ENCODE measurements around the gene AASS.

AASS gene

GRCh38 chr7:122132341-122132740 lies 11.7 kb downstream of the AASS start:
- TF ChIP-seq CTCF (IDR thresholded peaks at IDR 0.05; ENCODE audit: low read depth, low read length, poor library complexity, severe bottlenecking), result no peak
- TF ChIP-seq EZH2phosphoT487 (IDR thresholded peaks at IDR 0.05; ENCODE audit: borderline replicate concordance, low read length), result no peak
- Histone ChIP-seq H3K27me3 (ENCODE audit: control insufficient read depth, low read length) (no peaks in the 10 kb centered on the region), H3K4me2 (ENCODE audit: low read length) (no peak overlapping the region), H3K4me3 (ENCODE audit: low read length) (no peak overlapping the region), H3K27ac (ENCODE audit: low read depth, low read length) (no peak overlapping the region), H3K9me3 (ENCODE audit: control insufficient read depth, insufficient read depth, low read length) (no peaks in the 10 kb centered on the region), H3K36me3 (ENCODE audit: control insufficient read depth, low read length) (no peaks in the 10 kb centered on the region), H3K4me1 (ENCODE audit: control insufficient read depth, low read length) (no peaks in the 10 kb centered on the region), H3K9me2 (replicated peaks; ENCODE audit: control insufficient read depth, low read length) (no peaks in the 10 kb centered on the region), H3F3A (ENCODE audit: control insufficient read depth, insufficient read depth) (no peaks in the 10 kb centered on the region), H4K20me1 (ENCODE audit: control insufficient read depth, insufficient read depth, low read depth, low read length) (no peaks in the 10 kb centered on the region), H3K79me2 (ENCODE audit: control insufficient read depth, low read length) (no peaks in the 10 kb centered on the region)

GRCh38 chr7:122123746-122124145 lies 20.3 kb downstream of the AASS start:
- Histone ChIP-seq H4K20me1 (ENCODE audit: control insufficient read depth, insufficient read depth, low read depth, low read length) (no peaks in the 10 kb centered on the region), H3K9me3 (ENCODE audit: control insufficient read depth, insufficient read depth, low read length) (no peaks in the 10 kb centered on the region), H3K4me2 (ENCODE audit: low read length) (no peak overlapping the region), H3K27ac (ENCODE audit: low read depth, low read length) (no peak overlapping the region), H3K79me2 (ENCODE audit: control insufficient read depth, low read length) (no peaks in the 10 kb centered on the region), H3K27me3 (ENCODE audit: control insufficient read depth, low read length) (no peaks in the 10 kb centered on the region), H3K4me3 (ENCODE audit: low read length) (no peak overlapping the region), H3F3A (ENCODE audit: control insufficient read depth, insufficient read depth) (no peaks in the 10 kb centered on the region), H3K9me2 (replicated peaks; ENCODE audit: control insufficient read depth, low read length) (no peaks in the 10 kb centered on the region), H3K4me1 (ENCODE audit: control insufficient read depth, low read length) (no peaks in the 10 kb centered on the region), H3K36me3 (ENCODE audit: control insufficient read depth, low read length) (no peaks in the 10 kb centered on the region)
- TF ChIP-seq CTCF (IDR thresholded peaks at IDR 0.05; ENCODE audit: low read depth, low read length, poor library complexity, severe bottlenecking) (no peak), EZH2phosphoT487 (IDR thresholded peaks at IDR 0.05; ENCODE audit: borderline replicate concordance, low read length) (no peak)

- H3K27ac ChIP-seq (ENCODE audit: low read depth, low read length), result no peak overlapping the region
- no peak overlapping the region for H3K4me3 ChIP-seq (ENCODE audit: low read length)
- no peaks in the 10 kb centered on the region for H3K79me2 ChIP-seq (ENCODE audit: control insufficient read depth, low read length)
- H3K9me3 ChIP-seq (ENCODE audit: control insufficient read depth, insufficient read depth, low read length), result no peaks in the 10 kb centered on the region
- no peaks in the 10 kb centered on the region for H3K27me3 ChIP-seq (ENCODE audit: control insufficient read depth, low read length)
- no peaks in the 10 kb centered on the region for H3K4me1 ChIP-seq (ENCODE audit: control insufficient read depth, low read length)
- H3F3A ChIP-seq (ENCODE audit: control insufficient read depth, insufficient read depth), result no peaks in the 10 kb centered on the region
- H4K20me1 ChIP-seq (ENCODE audit: control insufficient read depth, insufficient read depth, low read depth, low read length), result no peaks in the 10 kb centered on the region
- no peak overlapping the region for H3K4me2 ChIP-seq (ENCODE audit: low read length)
- no peaks in the 10 kb centered on the region for H3K36me3 ChIP-seq (ENCODE audit: control insufficient read depth, low read length)
- no peak for TF ChIP-seq CTCF (IDR thresholded peaks at IDR 0.05; ENCODE audit: low read depth, low read length, poor library complexity, severe bottlenecking)
- no peak for TF ChIP-seq EZH2phosphoT487 (IDR thresholded peaks at IDR 0.05; ENCODE audit: borderline replicate concordance, low read length)
- no peaks in the 10 kb centered on the region for H3K9me2 ChIP-seq (replicated peaks; ENCODE audit: control insufficient read depth, low read length)
Observed at GRCh38 chr7:122118757-122119156, 25.3 kb downstream of the AASS start.

GRCh38 chr7:122103064-122103463 lies 41.0 kb downstream of the AASS start:
- Histone ChIP-seq H3F3A (ENCODE audit: control insufficient read depth, insufficient read depth) (no peaks in the 10 kb centered on the region), H3K79me2 (ENCODE audit: control insufficient read depth, low read length) (no peaks in the 10 kb centered on the region), H3K9me2 (replicated peaks; ENCODE audit: control insufficient read depth, low read length) (no peaks in the 10 kb centered on the region), H3K4me2 (ENCODE audit: low read length) (no peak overlapping the region), H3K27me3 (ENCODE audit: control insufficient read depth, low read length) (no peaks in the 10 kb centered on the region), H3K9me3 (ENCODE audit: control insufficient read depth, insufficient read depth, low read length) (no peaks in the 10 kb centered on the region), H3K27ac (ENCODE audit: low read depth, low read length) (no peak overlapping the region), H3K4me3 (ENCODE audit: low read length) (no peak overlapping the region), H4K20me1 (ENCODE audit: control insufficient read depth, insufficient read depth, low read depth, low read length) (no peaks in the 10 kb centered on the region), H3K4me1 (ENCODE audit: control insufficient read depth, low read length) (no peaks in the 10 kb centered on the region), H3K36me3 (ENCODE audit: control insufficient read depth, low read length) (no peaks in the 10 kb centered on the region)
- TF ChIP-seq EZH2phosphoT487 (IDR thresholded peaks at IDR 0.05; ENCODE audit: borderline replicate concordance, low read length), result no peak
- no peak for TF ChIP-seq CTCF (IDR thresholded peaks at IDR 0.05; ENCODE audit: low read depth, low read length, poor library complexity, severe bottlenecking)
